Measurements from ENCODE around the gene ART3.

GRCh38 chr4:76144546-76144945, 70.0 kb downstream of the ART3 start:
- TF ChIP-seq CTCF (IDR thresholded peaks at IDR 0.05; ENCODE audit: low read depth, low read length) (no peak), EZH2phosphoT487 (IDR thresholded peaks at IDR 0.05; ENCODE audit: low read depth) (no peak)
